Activated CD4-positive, alpha-beta T cell treated with anti-CD3 and anti-CD28 coated beads for 48 hours (primary cell): Measurements from ENCODE around the gene RAB5B.
"Not testable (repeated sequence)": the region's sequence is repeated elsewhere in the genome, so short reads cannot be mapped to it uniquely, and the experiment has no call there.

ENCODE experiments used
- DNase-seq: peaks from one replicate; pipeline ENCODE4 v3.0.0-alpha.2; 2020

RAB5B gene

GRCh38 chr12:55942055-55942454, 31.8 kb upstream of the RAB5B start:
- no peak for DNase-seq

GRCh38 chr12:55942577-55943136, 31.2 kb upstream of the RAB5B start:
- DNase-seq: no peak

- no peak for DNase-seq
Observed at GRCh38 chr12:55946553-55946952, 27.3 kb upstream of the RAB5B start.

GRCh38 chr12:55955344-55955743, 18.5 kb upstream of the RAB5B start:
- DNase-seq: no peak

- DNase-seq: peak; percentile 74
Observed at GRCh38 chr12:55955800-55956508, 17.9 kb upstream of the RAB5B start.

GRCh38 chr12:55957106-55957859, 16.6 kb upstream of the RAB5B start:
- DNase-seq: no peak

GRCh38 chr12:55963760-55964159, 10.1 kb upstream of the RAB5B start:
- DNase-seq: no peak

- DNase-seq: no peak
Observed at GRCh38 chr12:55965240-55965639, 8.6 kb upstream of the RAB5B start.

- no peak for DNase-seq
Observed at GRCh38 chr12:55965941-55966407, 7.9 kb upstream of the RAB5B start, which contains the start of gene PMEL. TSS of gene PMEL (minus strand) at chr12:55966042. CDS start at chr12:55966011, 31 bp downstream.

GRCh38 chr12:55966408-55967281, 7.2 kb upstream of the RAB5B start, which contains the start of gene CDK2:
TSS of gene CDK2 (plus strand) at chr12:55966830. CDS start at chr12:55967009, 179 bp downstream.
- peak; percentile 96 for DNase-seq

GRCh38 chr12:55969356-55969755, 4.5 kb upstream of the RAB5B start:
- DNase-seq: no peak

- no peak for DNase-seq
Observed at GRCh38 chr12:55970775-55971174, 3.1 kb upstream of the RAB5B start.

- no peak for DNase-seq
Observed at GRCh38 chr12:55972042-55972441, 1.8 kb upstream of the RAB5B start.

- DNase-seq: no peak
Observed at GRCh38 chr12:55972456-55972855, 1.4 kb upstream of the RAB5B start.

- DNase-seq: no peak
Observed at GRCh38 chr12:55972911-55973598, 823 bp upstream of the RAB5B start.

GRCh38 chr12:55974308-55974730, 441 bp downstream of the RAB5B start:
- DNase-seq: peak; percentile 53

GRCh38 chr12:55978393-55978792, 4.5 kb downstream of the RAB5B start:
- DNase-seq: no peak

- DNase-seq: no peak
Observed at GRCh38 chr12:55979069-55979468, 5.2 kb downstream of the RAB5B start.

GRCh38 chr12:55981882-55982281, 8.0 kb downstream of the RAB5B start:
- not testable (repeated sequence) for DNase-seq

- DNase-seq: no peak
Observed at GRCh38 chr12:55982319-55982936, 8.6 kb downstream of the RAB5B start.

- DNase-seq: no peak
Observed at GRCh38 chr12:55983232-55983842, 9.5 kb downstream of the RAB5B start.
